GM21717 (cell line): ENCODE results near the gene AUTS2.

Experiments used
- ATAC-seq: cut with Tn5 transposase; IDR thresholded peaks from one replicate; pipeline ENCODE4 v1.9.1; 2021; ENCODE audit warnings: mild to moderate bottlenecking, moderate library complexity; ENCODE audit not compliant: unreplicated experiment

AUTS2 gene

GRCh38 chr7:70693321-70693685, 1095.0 kb downstream of the AUTS2 start:
- ATAC-seq, result no peak

DNA sequence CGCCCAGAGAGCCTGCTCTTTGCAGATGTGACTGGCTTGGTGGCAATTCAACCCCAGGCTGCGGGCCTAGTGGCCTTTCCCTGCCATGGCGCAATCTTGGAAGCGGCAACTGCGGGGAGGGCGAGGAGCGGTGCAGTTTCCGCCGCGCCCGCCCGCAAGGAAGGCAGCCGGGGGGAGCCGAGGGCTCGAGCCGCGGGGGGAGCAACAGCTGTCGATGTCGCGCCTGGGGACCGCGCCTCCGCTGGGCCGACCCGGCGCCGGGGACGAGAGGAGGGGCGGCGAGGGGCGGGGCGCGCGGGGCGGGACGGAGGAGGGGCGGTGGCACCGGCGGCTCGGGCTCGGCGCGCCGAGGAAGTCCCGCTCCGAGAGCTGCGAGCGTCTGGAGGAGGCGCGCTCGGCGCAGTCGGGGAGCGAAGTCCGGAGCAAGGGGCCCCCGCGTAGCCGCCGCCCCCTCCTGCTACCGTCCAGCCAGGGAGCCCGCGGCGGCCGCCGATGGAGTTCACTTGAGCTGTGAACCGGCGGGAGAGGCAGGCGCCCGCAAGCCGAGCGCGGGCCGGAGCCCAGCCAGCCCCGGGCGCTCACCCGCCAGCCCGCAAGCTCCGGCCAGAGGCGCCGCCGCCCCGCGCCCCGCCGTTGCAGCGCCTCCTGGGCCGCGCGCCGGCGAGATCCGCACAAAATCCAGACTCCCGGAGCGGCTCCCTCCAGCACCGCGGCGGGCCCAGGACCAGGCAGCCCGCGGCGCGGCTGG, 1095.6 kb downstream of the AUTS2 start:
- ATAC-seq, result peak; percentile 54

DNA sequence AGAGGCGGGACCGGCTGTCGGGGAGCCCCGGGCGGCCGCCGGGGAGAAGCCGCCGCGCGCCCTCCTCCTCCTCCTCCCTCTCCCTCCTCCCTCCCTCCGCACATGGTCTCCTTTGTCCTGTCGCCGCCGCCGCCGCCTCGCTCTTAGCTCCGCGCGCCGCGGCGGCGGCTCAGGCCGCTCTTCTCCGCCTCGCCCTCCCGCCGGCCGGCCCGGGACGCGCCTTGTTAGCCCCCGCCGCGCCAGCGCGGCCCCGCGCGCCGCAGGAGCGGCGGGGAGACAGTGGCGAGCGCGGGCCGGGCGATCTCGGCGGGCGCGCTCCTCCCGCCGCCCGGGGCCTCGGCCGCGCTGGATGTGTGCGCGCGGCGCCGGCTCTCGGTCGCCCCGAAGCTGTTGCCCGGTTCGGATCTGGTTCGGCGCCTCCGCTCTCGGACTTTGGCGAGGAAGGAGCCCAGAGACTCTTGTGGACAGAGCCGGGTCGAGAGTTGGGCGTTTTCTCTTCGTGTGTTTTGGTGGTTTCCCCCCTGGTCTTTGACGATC, 1096.2 kb downstream of the AUTS2 start:
- peak; percentile 38 for ATAC-seq

- ATAC-seq, result no peak
Measured at GRCh38 chr7:70694971-70695794, 1096.9 kb downstream of the AUTS2 start.

GRCh38 chr7:70695795-70696083, 1097.5 kb downstream of the AUTS2 start:
- ATAC-seq, result no peak

DNA sequence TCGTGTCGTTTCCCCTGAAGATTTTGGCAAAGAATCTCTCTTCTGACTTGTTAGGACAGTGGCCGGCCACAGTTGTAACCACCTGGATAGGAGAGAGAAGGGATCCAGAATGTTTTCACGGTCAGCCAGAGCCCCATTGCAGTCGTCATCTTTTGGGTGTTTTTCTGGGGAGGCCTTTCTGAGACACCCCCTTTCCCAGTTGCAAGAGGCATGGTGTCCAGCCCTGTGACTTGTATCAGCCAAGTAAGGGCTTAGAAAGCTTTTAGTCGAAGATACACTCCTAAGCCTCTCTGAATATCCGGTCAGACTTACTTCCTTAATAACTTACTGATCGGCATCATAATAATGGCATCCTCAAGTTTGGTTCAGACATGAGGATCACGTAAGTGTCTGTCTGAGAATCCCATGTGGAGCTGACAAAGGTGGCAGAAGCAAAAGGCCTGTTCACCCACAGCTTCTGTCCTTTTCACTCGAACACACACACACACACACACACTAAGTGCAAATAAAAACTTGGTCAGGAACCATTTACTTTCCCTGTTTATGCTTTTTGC, 1098.0 kb downstream of the AUTS2 start:
- ATAC-seq, result no peak

DNA sequence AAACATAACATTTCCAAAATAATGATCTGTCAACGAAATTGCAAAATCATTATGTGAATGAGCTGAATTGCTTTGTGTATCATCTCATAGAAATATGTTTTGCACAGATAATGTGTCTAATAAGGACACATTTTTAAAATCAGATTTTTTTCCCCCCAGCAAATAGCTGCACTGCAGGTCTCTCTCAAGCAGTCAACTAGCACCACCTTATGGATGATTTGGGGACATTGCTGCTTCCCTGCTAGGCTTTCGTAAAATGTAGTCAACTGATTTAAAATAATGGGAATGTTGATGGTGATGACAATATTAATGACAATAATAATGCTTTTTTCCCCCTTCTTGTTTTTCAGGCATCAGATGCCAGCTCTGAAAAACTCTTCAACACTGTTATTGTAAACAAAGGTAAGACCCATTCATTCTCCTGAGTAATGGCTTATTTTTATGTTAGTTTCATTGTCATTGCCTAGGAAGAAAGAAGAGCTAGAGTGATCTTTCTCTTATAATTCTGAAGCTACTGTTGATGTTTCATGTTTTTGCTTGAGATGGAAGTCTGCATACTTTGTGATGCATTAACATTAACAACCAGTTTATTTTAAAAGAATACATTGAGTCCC, 1100.1 kb downstream of the AUTS2 start:
- ATAC-seq, result no peak

DNA sequence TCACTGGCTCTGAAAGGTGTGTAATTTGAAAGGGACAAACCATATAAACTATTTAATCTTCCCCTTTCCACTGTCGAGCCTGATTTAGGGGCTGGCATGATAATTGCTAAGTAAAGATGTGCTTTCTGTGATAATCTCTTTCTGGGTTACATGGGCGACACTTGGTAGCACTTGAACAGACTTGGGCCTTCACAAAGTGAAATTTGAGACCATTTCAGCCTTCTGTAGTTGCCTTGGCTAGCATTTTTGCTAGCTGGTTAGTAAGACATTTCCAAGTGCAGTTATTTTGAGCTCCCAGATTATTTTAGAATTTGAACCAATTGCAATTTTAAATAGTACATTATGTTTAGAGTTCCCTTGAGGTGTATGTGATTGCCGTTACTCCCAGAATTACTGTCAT, 1101.0 kb downstream of the AUTS2 start:
- no peak for ATAC-seq

- no peak for ATAC-seq
Measured at GRCh38 chr7:70700055-70700940, 1102.0 kb downstream of the AUTS2 start.

- no peak for ATAC-seq
Measured at GRCh38 chr7:70700941-70701425, 1102.7 kb downstream of the AUTS2 start.

DNA sequence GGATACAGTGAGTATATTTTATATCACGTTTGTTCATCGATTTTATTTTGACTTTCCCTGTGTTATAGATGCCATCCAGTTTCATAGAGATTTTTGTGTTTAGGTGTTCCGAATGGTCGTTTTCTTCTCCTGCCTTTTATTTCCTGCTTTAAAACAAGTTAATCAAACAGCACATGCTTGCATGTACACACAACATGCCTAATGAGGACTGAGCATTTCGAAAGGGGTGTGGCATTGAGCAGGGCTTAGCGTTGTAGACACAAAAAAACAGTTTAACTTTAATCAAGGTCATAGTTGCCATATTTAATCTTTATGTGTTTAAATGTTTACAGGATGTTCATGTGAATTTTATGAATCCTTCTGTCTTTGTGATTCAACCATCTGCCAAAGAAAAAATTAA, 1103.2 kb downstream of the AUTS2 start:
- no peak for ATAC-seq

GRCh38 chr7:70701991-70702390, 1103.7 kb downstream of the AUTS2 start:
- no peak for ATAC-seq

DNA sequence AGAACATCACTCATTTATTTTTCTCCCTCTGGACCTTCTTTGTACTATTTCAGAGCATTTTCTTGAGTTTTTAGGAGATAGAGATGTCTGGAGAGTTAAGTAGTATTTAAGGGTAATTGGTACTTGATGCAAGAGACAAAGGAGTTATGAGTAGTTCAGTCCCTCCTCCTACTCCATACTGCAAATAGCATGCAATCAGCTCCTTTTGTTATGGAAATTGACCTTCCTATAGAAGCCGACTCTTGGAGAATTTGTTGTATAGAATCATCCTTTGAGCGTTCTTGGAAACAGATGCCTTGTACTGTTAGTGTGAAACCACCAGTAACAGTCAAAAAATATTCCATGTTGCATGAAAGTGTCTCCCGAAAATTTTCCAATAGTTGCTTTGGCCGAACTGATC, 1105.5 kb downstream of the AUTS2 start:
- no peak for ATAC-seq

DNA sequence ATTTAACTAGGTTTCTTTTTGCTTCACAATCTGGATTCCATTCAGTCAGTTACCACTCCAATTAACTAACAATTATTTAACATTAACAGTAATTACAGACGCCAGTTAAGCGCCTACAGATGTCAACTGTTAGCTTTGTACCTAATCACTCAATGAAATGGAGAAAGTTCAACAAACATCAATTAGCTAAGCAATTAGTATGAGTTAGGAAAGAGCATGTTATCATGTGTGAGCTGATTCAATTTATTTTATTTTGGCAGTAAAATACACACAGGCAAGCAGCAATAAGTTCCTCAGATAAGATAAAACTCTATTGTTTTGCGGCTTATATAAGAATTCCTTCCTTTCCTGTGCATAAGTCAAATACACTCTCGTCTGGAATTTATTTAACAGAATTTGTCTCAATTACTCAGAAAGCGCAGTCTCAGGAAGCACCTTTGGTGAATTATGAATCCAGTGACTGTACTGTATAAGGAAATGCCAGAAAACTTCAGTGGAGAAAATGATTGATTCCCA, 1106.6 kb downstream of the AUTS2 start:
- ATAC-seq, result no peak

DNA sequence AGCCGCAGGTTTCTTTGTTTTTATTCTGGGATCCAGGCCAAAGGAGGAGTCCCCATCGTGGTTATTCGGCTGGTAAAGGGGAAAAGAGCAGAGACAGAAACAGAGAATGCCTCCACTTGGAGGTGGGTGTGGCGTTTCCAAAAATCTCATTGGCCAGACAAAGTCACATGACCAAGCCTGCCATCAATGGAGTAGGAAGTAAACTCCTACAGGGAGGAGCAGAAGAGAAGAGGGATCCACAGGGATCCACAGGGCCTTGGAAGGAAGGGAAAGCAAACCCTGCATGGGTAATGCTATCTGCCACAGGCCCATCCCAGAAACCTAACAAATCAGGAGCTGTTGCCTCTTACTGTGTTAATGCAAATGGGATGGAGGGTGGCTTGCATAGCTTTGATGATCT, 1107.9 kb downstream of the AUTS2 start:
- ATAC-seq, result no peak

DNA sequence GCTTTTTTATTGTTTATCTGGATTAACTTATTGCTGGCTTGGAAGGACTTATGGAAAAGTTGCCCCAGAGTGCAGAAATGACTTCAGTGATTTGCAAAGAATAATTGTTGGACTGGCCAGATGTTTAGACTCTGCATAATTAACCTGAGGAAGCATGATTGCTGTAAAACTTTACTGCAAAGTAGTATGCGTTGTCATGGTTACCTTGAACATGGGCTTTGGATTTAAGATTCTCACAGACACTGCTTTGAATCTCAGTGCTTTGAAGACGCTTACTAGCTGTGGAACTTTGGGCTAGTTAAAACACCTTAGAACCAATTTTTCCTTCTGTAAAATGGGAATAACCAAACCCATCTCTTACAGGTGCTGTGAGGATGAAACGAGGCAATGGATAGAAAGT, 1108.4 kb downstream of the AUTS2 start:
- no peak for ATAC-seq

GRCh38 chr7:70707823-70708243, 1109.6 kb downstream of the AUTS2 start:
- ATAC-seq, result no peak

DNA sequence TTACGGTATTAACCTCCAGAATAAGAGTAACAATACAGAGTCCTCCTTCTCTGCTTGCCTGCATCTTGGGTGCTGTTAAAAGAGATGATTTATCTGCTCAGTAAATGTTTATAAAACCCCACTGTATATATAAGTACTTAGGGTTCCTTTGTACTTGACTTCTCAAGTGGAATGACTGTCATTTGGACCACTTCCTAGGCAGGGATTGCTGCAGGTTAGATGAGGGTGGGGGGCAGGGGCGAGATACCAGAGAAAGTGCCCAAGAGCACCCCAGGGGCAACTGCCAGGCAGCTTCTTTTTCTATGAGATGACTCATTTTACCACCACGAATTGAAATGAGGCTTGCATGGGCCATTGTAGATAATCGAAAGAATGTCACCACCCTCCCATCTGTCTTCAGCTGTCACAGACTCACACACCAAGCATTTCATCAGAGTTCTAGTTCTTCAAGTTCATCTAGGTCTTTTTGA, 1111.8 kb downstream of the AUTS2 start:
- no peak for ATAC-seq

GRCh38 chr7:70710651-70711050, 1112.4 kb downstream of the AUTS2 start:
- ATAC-seq, result no peak

- no peak for ATAC-seq
Measured at GRCh38 chr7:70711452-70711851, 1113.2 kb downstream of the AUTS2 start.
